Measurements from ENCODE around the gene SPATS2. TPM values are rescaled to one million over a fixed set of nuclear protein-coding genes. Genes with fewer than 3 reads are reported as not detected.
A peak's percentile ranks its signal among the peaks of the same experiment; 100 is the strongest.

SPATS2 gene
- total RNA-seq, 4 donors from 2014 or later, result 5.3 to 7.8 (median 6.7) TPM

DNA sequence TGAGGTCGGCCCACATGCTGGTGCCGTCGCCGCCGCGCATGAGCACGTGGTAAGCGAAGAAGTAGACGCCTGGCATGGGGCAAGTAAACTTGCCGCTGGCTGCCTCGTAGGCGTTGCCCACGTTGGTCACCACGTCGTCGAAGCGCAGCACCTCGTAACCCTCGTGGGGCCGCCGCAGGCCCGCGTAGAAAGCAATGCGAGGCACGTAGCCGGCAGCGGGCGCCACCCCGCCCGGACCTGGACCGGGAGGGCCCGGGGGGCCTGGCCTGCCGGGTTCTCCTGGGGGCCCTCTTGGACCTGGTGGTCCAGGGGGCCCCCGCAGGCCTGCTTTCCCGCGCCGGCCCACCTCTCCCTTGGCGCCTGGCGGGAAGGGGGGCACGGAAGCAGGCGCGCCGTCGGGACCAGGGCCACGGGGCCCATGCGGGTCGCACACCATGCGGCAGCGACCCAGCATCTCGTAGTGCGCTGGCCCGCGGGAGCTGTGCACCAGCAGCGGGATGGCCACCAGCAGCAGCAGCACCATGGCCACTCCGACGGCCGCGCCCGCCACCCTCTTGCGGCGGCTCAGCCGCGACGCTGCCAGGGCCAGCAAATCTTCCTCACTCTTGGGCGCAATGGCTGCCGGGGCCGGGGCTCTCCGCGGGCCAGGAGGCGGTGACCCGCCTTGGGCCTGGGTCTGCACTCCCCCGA lies 31.2 kb upstream of the SPATS2 start:
- TF ChIP-seq, protein P1, sequence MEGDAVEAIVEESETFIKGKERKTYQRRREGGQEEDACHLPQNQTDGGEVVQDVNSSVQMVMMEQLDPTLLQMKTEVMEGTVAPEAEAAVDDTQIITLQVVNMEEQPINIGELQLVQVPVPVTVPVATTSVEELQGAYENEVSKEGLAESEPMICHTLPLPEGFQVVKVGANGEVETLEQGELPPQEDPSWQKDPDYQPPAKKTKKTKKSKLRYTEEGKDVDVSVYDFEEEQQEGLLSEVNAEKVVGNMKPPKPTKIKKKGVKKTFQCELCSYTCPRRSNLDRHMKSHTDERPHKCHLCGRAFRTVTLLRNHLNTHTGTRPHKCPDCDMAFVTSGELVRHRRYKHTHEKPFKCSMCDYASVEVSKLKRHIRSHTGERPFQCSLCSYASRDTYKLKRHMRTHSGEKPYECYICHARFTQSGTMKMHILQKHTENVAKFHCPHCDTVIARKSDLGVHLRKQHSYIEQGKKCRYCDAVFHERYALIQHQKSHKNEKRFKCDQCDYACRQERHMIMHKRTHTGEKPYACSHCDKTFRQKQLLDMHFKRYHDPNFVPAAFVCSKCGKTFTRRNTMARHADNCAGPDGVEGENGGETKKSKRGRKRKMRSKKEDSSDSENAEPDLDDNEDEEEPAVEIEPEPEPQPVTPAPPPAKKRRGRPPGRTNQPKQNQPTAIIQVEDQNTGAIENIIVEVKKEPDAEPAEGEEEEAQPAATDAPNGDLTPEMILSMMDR (IDR thresholded peaks at IDR 0.05 in 4 of 5, conservative IDR thresholded peaks at IDR 0.05 in 1 of 5), result no peak
- no peak for TF ChIP-seq POLR2A (IDR thresholded peaks at IDR 0.05)
- ATAC-seq (no peak), DNase-seq (no peak)
- in situ Hi-C loops (cut with MboI; ENCODE audit: low sequenced_read_pairs in 4 of 4) (loop anchor here in 1 of 4 donors (5.0 kb wide), 1 partner anchor 49 kb away; no protein-coding TSS in a partner anchor), intact Hi-C loops (cut with DNase I; ENCODE audit: low total_unique reads) (no loop called here)
- Histone ChIP-seq H3K4me3 (peak overlapping the region in 1 of 4 donors; percentile 62), H3K27ac (no peak overlapping the region), H3K36me3 (no peaks in the 10 kb centered on the region), H3K9me3 (no peaks in the 10 kb centered on the region), H3K4me1 (no peaks in the 10 kb centered on the region), H3K27me3 (peaks cover 54 to 63% (median 58%) of the 10 kb centered on the region in 3 donors)

DNA sequence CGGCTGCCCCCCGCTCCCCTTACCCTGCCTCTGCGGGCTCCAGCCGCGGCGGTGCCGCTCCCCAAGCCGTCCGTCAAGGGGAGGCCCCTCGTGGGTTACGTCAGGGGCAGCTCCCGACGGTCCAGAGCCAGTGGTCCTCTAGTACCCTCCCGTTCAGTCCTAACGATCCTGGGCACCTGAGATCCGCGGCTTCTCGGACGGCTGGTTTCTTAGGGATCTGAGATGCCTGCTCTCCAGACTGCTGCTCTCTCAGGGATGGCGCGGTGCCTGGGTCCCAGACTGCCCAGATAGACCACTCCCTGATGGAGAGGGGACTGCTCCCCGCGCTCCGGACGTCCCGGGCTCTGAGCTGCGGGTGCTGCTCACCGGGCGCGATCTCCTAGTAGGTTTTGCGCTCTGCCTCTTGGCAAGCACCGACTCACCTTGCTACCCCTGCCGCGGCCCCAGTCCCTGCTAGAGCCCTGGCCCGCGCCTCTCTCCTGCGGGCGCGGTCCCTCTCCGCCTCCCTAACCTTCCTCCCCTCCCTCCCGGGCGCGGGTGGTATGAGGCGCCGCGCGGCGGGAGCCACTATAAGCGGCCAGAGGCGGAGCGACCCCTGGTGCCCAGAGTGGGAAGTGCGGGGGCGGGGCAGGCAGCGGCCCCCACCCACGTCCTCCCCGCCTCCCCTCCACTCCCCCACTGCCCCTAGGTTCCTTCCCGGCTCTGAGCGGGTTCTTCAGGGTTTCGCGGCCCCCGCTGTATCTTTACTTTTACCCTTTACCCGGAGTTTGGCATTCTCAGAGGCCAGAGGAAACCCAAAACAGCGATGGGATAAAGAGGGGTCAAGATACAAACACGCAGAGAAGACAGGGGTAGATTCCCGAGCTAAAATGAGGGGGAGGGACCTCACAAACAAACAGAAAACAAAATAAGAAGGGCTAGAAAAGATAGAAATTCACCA lies 30.3 kb upstream of the SPATS2 start, which contains the start of gene C1QL4:
Gene C1QL4 (minus strand): TSS at position 544 of the 940 bp plus-strand sequence. CDS start 711 bp downstream, outside the sequence.
- H3K4me1 ChIP-seq, result peaks cover 0 to under 1% of the 10 kb centered on the region in 2 donors
- peak; percentile 34 to 55 for DNase-seq
- peak; percentile 82 to 85 for ATAC-seq
- no peak within 1 kb of the TSS for H3K27ac ChIP-seq
- TF ChIP-seq POLR2A (IDR thresholded peaks at IDR 0.05), result no peak
- TF ChIP-seq, protein P1 (IDR thresholded peaks at IDR 0.05 in 4 of 5, conservative IDR thresholded peaks at IDR 0.05 in 1 of 5), result peak; percentile 42 to 99 (median 76)
- in situ Hi-C loops (cut with MboI; ENCODE audit: low sequenced_read_pairs in 4 of 4), result loop anchor here in 1 of 4 donors (5.0 kb wide), 1 partner anchor 50 kb away; no protein-coding TSS in a partner anchor
- no peaks in the 10 kb centered on the region for H3K9me3 ChIP-seq
- H3K36me3 ChIP-seq, result no peaks in the 10 kb centered on the region
- peak within 1 kb of the TSS; percentile 35 to 62 (median 48) for H3K4me3 ChIP-seq
- H3K27me3 ChIP-seq, result peaks cover 53 to 71% (median 58%) of the 10 kb centered on the region in 3 donors
- intact Hi-C loops (cut with DNase I; ENCODE audit: low total_unique reads), result loop anchor here (1.0 kb wide), 1 partner anchor 49 kb away; no protein-coding TSS in a partner anchor

GRCh38 chr12:49338830-49339463 lies 28.3 kb upstream of the SPATS2 start:
- ATAC-seq (no peak), DNase-seq (no peak)
- Histone ChIP-seq H3K36me3 (no peaks in the 10 kb centered on the region), H3K27ac (no peak overlapping the region), H3K4me3 (no peak overlapping the region), H3K27me3 (peaks cover 55 to 76% (median 61%) of the 10 kb centered on the region in 3 donors), H3K9me3 (no peaks in the 10 kb centered on the region), H3K4me1 (peaks cover 9 to 16% of the 10 kb centered on the region in 2 donors)
- no peak for TF ChIP-seq POLR2A (IDR thresholded peaks at IDR 0.05)
- in situ Hi-C loops (cut with MboI; ENCODE audit: low sequenced_read_pairs in 4 of 4) (loop anchor here in 1 of 4 donors (5.0 kb wide), 1 partner anchor 52 kb away; no protein-coding TSS in a partner anchor), intact Hi-C loops (cut with DNase I; ENCODE audit: low total_unique reads) (no loop called here)

- Histone ChIP-seq H3K27me3 (peaks cover 55 to 76% (median 61%) of the 10 kb centered on the region in 3 donors), H3K27ac (no peak overlapping the region), H3K4me3 (no peak overlapping the region), H3K4me1 (peaks cover 9 to 16% of the 10 kb centered on the region in 2 donors), H3K9me3 (no peaks in the 10 kb centered on the region), H3K36me3 (no peaks in the 10 kb centered on the region)
- DNase-seq (no peak), ATAC-seq (no peak)
- in situ Hi-C loops (cut with MboI; ENCODE audit: low sequenced_read_pairs in 4 of 4), result loop anchor here in 1 of 4 donors (5.0 kb wide), 1 partner anchor 52 kb away; no protein-coding TSS in a partner anchor
- intact Hi-C loops (cut with DNase I; ENCODE audit: low total_unique reads), result no loop called here
- TF ChIP-seq, protein P1 (IDR thresholded peaks at IDR 0.05 in 4 of 5, conservative IDR thresholded peaks at IDR 0.05 in 1 of 5), result no peak
- TF ChIP-seq POLR2A (IDR thresholded peaks at IDR 0.05), result no peak
Measured at GRCh38 chr12:49339464-49339861, 27.8 kb upstream of the SPATS2 start.
